Activated CD4-positive, alpha-beta T cell treated with anti-CD3 and anti-CD28 coated beads, Interleukin-2, amount 10 ng/mL, durations not matched to agents 24 days and 14 days (primary cell): ENCODE measurements around the gene HAGHL. TPM values are rescaled to one million over a fixed set of nuclear protein-coding genes. Genes with fewer than 3 reads are reported as not detected.

Source experiments
- DNase-seq: peaks from one replicate; pipeline ENCODE4 v3.0.0; 2022
- H3K27ac Mint-ChIP-seq: one replicate; pipeline ENCODE4 v1.8.0; 2022; ENCODE audit warnings: mild to moderate bottlenecking, mixed read lengths
- H3K27me3 Mint-ChIP-seq: one replicate; pipeline ENCODE4 v1.8.0; 2022; ENCODE audit warnings: mixed read lengths
- H3K36me3 Mint-ChIP-seq: one replicate; pipeline ENCODE4 v1.8.0; 2022; ENCODE audit warnings: low read depth, mild to moderate bottlenecking, mixed read lengths
- H3K4me1 Mint-ChIP-seq: one replicate; pipeline ENCODE4 v1.8.0; 2021; ENCODE audit warnings: mixed read lengths
- H3K4me3 Mint-ChIP-seq: one replicate; pipeline ENCODE4 v1.8.0; 2022; ENCODE audit warnings: mild to moderate bottlenecking, moderate library complexity, mixed read lengths
- H3K9me3 Mint-ChIP-seq: one replicate; pipeline ENCODE4 v1.8.0; 2021; ENCODE audit warnings: mixed read lengths
- intact Hi-C: fragments of 100-400 bp; cut with micrococcal nuclease; formaldehyde crosslinking; loops from one replicate; pipeline ENCODE4 v1.15.1; 2023
- total RNA-seq: library from RNA; stranded (reverse); gene quantifications from 2 replicates; pipeline ENCODE4 v1.2.3, GENCODE V29; 2022

Gene HAGHL
- total RNA-seq, 1 donor from 2014 or later = 13.1 TPM

DNA sequence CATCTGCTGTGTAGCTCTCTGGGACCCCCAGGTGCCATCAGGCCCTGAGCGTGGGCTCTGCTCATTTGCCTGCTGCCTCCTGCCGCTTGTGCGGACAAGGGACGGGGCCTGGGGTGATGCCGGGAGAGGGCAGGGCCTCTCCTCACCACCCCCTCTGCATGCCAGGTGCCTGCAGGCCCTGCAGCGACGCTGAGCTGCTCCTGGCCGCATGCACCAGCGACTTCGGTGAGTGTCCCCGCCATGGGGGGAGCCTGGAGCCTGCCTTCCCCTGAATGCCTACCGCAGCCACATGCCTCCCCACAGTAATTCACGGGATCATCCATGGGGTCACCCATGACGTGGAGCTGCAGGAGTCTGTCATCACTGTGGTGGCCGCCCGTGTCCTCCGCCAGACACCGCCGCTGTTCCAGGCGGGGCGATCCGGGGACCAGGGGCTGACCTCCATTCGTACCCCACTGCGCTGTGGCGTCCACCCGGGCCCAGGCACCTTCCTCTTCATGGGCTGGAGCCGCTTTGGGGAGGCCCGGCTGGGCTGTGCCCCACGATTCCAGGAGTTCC is 10.1 kb upstream of the HAGHL start:
- peaks cover 7% of the 10 kb centered on the region for H3K4me1 Mint-ChIP-seq
- intact Hi-C loops = no loop called here
- no peak overlapping the region for H3K4me3 Mint-ChIP-seq

DNA sequence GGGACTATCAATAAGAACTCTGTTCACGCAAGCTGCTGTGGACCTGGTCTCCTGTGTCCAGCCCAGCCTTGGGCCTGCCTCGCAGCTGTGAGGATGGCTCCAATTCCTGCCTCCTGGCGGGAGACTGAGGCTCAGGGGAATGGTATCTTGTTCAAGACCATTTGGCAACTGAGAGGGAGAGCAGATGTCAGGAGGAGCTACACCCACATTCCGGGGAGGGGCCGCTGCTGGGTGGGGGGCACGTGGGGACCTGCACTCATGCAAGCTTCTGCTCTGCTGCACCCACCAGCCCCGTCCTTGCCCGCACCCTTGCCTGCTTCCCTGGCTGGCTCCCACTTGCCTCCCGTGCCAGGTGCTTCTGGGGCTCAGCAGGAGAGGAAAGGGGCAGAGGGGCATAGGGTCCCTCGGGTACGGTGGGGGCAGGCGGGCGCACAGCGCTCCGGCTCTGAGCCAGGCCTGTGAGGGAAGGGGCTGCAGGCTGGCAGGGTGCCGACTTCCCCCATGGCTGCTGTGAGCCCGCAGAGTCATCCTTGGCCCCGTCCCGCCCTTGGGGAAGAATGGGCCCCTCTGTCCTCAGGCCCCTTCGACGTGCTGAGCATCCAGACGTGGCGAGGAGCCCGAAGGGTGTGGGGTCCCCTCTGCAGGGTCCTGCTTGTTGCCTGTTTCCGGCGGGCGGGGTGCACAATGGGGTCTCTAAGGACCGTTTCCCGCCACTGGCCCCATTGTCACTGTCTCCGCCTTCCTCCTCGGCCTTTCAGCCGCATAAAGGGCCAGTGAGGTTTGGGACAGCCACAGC is 9.3 kb upstream of the HAGHL start:
- H3K4me3 Mint-ChIP-seq = no peak overlapping the region
- peaks cover 22% of the 10 kb centered on the region for H3K27me3 Mint-ChIP-seq
- intact Hi-C loops = no loop called here
- H3K36me3 Mint-ChIP-seq = no peaks in the 10 kb centered on the region
- H3K9me3 Mint-ChIP-seq = no peaks in the 10 kb centered on the region
- DNase-seq = no peak
- no peak overlapping the region for H3K27ac Mint-ChIP-seq
- H3K4me1 Mint-ChIP-seq = peaks cover 6% of the 10 kb centered on the region

More for the DNA sequence above, 10.1 kb upstream of the HAGHL start:
- Mint-ChIP-seq H3K36me3 (no peaks in the 10 kb centered on the region), H3K27me3 (peaks cover 23% of the 10 kb centered on the region), H3K9me3 (no peaks in the 10 kb centered on the region), H3K27ac (no peak overlapping the region)
- no peak for DNase-seq

DNA sequence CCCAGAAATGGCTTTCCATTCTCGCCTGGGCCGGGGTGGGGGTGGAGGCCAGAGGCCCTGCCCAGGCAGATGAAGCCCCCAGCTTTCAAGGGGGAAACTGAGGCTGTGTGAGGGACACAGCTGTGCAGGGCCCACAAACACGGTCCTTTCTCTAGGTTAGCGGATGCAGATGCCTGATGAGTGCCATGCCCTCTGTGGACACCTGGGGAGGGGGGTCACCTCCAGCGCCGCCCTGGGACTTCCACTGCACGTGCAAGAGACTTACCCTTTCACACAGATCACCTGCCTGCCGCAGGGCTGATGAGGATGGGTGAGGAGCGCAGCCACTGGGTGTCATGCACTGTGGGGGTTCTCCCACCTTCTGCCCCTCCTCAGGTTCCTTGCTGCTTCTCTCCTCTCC is 8.5 kb upstream of the HAGHL start:
- Mint-ChIP-seq H3K4me3 (no peak overlapping the region), H3K27me3 (peaks cover 19% of the 10 kb centered on the region), H3K9me3 (no peaks in the 10 kb centered on the region), H3K4me1 (peaks cover 3% of the 10 kb centered on the region), H3K27ac (no peak overlapping the region), H3K36me3 (no peaks in the 10 kb centered on the region)
- no peak for DNase-seq
- intact Hi-C loops = no loop called here

DNA sequence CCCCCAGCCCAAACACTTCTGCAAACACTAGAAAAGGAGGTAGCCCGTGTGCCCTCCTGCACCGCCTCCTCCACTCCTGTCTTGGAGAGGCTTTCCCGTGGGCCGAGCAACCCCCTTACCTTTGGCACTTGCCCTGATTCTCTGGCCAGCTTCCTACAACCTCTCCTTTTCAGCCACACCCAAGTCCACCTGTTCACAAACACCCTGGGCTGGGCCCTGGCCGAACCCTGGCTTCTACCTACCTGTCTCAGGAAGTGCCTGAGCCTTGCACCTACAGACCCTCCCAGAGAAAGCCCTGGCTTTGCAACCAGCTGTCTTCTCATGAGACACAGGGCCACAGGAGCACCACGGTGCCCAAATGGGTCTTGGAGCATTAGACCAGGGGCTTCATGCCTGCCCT is 8.0 kb upstream of the HAGHL start:
- Mint-ChIP-seq H3K4me1 (peaks cover 3% of the 10 kb centered on the region), H3K9me3 (no peaks in the 10 kb centered on the region), H3K27ac (no peak overlapping the region), H3K36me3 (no peaks in the 10 kb centered on the region), H3K4me3 (peak overlapping the region; percentile 85), H3K27me3 (peaks cover 19% of the 10 kb centered on the region)
- DNase-seq = no peak
- intact Hi-C loops = no loop called here

DNA sequence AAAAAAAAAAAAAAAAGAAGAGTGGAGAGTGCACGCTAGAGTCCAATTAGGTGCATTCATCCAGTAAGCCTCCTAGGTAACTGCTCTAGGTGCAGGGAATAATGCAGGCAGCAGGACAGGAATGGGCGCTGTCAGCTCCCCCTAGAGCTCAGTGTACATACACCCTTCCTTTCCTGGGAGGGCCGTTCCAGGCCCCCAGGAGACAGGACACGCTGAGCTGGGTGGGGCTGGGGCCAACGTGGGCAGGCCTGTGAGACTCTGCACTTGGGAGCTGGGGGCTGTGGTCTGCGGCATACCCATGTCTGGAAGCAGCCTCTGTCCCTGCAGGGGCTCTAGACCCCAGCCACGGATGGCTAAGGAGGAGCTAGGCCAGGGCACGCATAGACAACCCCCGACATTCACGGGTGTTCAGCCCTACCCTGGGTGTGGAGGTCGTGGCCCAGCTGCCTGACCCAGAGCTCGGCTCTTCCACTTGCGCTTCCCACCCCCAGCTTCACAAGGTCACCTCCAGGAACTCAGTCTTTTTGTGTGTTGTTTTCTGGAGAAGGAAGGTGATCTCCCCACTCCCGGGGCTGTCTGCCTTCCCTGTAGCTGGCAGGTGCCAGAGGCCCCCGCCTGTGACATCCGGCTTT is 7.0 kb upstream of the HAGHL start:
- Mint-ChIP-seq H3K27me3 (peaks cover 17% of the 10 kb centered on the region), H3K36me3 (no peaks in the 10 kb centered on the region), H3K27ac (peak overlapping the region; percentile 80), H3K4me3 (peak overlapping the region; percentile 85), H3K9me3 (no peaks in the 10 kb centered on the region), H3K4me1 (peaks cover 3% of the 10 kb centered on the region)
- intact Hi-C loops = no loop called here
- DNase-seq = no peak

DNA sequence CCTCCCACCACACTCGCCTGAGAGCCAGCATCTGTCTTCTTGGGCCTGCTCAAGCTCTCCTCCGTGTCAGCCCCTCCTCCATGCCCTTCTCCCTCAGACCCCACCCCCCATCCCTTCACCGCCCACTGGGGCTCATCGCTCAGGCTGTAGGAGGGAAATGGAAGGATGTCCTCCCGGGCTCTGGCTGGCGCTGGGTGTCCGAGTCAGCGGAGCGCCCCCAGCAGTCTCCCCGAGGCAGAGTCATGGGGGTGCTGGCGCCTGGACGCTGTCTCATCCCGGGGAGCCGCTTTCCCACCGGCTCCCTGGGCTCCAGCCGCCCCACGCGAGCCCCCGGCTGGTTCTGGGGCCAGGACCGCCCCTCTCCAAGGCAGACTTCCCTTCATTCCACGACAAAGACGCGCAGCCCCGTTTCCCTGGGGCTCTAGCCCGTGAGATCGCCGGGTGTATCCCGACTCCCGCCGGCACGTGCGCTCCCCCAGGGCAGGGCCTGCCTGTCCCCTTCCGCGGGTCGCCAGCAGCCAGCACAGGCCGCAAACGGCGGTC is 6.4 kb upstream of the HAGHL start:
- Mint-ChIP-seq H3K9me3 (no peaks in the 10 kb centered on the region), H3K27ac (peak overlapping the region; percentile 80), H3K4me1 (peaks cover 3% of the 10 kb centered on the region), H3K4me3 (peak overlapping the region; percentile 85), H3K27me3 (peaks cover 17% of the 10 kb centered on the region), H3K36me3 (no peaks in the 10 kb centered on the region)
- intact Hi-C loops = no loop called here
- DNase-seq = peak; percentile 76

DNA sequence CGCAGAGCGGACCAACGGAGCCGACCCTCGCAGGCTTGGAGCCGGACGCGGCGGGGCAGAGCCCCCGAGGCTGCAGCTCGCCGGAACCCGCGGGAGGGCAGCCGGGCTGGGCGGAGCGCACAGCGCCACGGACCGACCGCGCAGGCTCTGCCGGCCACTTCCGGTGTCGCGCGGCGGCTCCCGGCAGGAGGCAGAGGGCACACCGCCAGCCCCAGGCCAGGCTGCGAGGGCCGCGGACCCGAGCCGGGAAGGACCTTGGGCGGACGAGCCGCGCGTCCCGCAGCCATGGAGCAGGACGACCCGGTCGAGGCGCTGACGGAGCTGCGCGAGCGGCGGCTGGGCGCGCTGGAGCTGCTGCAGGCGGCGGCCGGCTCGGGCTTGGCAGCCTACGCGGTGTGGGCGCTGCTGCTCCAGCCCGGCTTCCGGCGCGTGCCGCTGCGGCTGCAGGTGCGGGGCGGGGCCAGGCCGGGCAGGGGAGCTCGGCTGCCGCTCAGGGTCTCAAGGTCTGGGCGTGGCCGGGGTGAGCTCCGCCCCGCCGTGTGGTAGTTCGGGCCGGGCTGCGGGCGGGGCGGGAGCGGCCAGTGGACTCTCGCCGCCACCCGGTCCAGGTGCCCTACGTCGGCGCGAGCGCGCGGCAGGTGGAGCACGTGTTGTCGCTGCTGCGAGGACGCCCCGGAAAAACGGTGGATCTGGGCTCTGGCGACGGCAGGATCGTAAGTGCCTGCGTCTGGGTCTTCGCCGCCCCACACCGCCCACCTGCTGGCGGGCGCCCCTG is 5.7 kb upstream of the HAGHL start, which contains the start of gene ANTKMT:
ANTKMT (plus strand) TSS at position 157 of the 775 bp plus-strand sequence; CDS start at position 286, 129 bp downstream.
- peak; percentile 91 for DNase-seq
- peaks cover 17% of the 10 kb centered on the region for H3K27me3 Mint-ChIP-seq
- peak within 1 kb of the TSS; percentile 85 for H3K4me3 Mint-ChIP-seq
- H3K4me1 Mint-ChIP-seq = peaks cover 3% of the 10 kb centered on the region
- H3K9me3 Mint-ChIP-seq = no peaks in the 10 kb centered on the region
- intact Hi-C loops = no loop called here
- no peaks in the 10 kb centered on the region for H3K36me3 Mint-ChIP-seq
- peak within 1 kb of the TSS; percentile 80 for H3K27ac Mint-ChIP-seq

DNA sequence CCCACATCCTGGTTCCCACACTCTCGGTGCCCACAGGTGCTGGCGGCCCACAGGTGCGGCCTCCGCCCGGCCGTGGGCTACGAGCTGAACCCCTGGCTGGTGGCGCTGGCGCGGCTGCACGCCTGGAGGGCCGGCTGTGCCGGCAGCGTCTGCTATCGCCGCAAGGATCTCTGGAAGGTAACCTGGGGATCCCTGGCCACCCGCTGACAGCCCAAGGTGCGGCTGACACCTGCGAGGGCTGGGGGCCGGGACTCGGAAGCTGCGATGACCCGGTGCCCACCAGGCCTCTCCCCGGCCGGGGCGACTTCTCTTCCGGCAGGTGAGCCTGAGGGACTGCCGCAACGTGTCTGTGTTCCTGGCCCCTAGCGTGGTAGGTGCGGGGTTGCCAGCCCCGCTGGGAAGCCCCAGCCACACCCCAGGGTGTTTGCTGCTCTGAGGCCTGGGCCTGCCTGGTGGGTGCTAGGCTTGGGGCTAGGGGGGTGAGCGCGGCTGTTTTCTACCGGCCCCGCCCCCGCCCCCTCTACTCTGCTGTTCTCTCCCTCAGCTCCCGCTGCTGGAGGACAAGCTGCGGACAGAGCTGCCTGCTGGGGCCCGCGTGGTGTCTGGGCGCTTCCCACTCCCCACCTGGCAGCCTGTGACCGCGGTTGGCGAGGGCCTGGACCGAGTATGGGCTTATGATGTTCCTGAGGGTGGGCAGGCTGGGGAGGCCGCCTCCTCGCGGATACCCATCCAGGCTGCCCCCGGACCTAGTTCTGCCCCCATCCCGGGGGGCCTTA is 5.0 kb upstream of the HAGHL start:
- intact Hi-C loops = no loop called here
- Mint-ChIP-seq H3K36me3 (no peaks in the 10 kb centered on the region), H3K27me3 (peaks cover 14% of the 10 kb centered on the region), H3K27ac (no peak overlapping the region), H3K4me3 (peak overlapping the region; percentile 70), H3K9me3 (no peaks in the 10 kb centered on the region), H3K4me1 (peaks cover 3% of the 10 kb centered on the region)
- no peak for DNase-seq

DNA sequence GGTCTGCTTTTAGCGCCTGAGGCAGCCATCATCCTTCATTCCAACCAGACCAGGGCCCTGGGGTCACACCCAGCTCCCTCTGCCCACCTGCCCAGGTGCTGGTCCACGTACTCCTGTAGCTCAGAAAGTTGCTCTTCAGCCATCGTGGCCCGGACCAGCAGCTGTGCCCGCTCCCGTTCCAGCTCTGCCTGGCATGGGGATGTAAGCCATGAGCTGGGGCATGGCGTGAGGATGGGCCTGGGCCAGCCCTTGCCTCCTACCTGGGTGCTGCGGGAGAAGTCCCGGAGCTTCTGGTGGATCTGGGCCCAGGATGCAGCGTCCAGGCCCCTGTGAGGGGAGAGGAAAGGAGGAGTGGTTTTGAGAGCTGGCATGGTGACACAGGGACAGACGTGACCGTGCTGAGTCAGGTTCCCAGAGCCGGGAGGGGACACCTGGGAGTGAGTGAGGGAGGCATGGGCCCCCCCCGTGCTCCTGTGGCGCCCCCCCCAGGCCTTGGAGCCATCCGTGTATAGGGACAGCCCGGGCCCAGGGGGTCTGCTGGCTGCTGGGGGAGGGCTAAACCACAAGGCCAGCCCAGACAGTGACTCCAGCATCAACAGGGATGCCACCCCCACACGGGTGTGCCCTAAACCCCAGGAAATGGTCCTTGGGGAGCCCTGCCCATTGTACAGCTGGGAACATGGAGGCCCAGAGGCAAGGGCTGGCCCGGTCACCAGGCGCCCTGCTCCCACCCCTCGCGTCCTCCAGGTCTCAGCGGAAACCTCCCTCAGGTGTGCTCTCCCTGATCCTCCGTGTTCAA is 3.9 kb upstream of the HAGHL start:
- no peak for DNase-seq
- peaks cover 14% of the 10 kb centered on the region for H3K27me3 Mint-ChIP-seq
- H3K9me3 Mint-ChIP-seq = no peaks in the 10 kb centered on the region
- intact Hi-C loops = no loop called here
- H3K4me3 Mint-ChIP-seq = peak overlapping the region; percentile 30
- H3K4me1 Mint-ChIP-seq = peaks cover 3% of the 10 kb centered on the region
- no peak overlapping the region for H3K27ac Mint-ChIP-seq
- H3K36me3 Mint-ChIP-seq = no peaks in the 10 kb centered on the region

DNA sequence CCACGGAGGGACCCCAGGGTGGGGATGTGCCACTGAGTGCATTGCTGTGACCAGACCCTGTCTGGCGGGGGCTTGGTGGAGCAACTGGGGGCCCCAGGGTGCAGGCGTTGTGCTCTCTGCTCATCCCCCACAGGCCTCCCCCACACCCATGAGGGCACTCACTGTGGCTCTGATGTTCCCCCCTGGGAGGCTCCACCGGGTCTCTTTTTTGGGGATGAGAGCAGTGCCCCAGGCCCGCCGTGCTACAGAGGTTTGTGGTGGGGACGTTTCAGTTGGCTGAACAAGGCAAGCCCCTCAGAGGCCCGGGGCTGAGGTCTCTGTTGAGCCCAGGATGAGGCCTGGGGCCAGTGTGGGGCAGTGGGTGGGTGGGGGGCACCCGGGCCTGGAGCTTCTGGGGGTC is 3.2 kb upstream of the HAGHL start:
- Mint-ChIP-seq H3K4me1 (peaks cover 3% of the 10 kb centered on the region), H3K9me3 (no peaks in the 10 kb centered on the region), H3K4me3 (no peak overlapping the region), H3K27ac (no peak overlapping the region), H3K36me3 (no peaks in the 10 kb centered on the region), H3K27me3 (peaks cover 13% of the 10 kb centered on the region)
- intact Hi-C loops = no loop called here
- DNase-seq = no peak

DNA sequence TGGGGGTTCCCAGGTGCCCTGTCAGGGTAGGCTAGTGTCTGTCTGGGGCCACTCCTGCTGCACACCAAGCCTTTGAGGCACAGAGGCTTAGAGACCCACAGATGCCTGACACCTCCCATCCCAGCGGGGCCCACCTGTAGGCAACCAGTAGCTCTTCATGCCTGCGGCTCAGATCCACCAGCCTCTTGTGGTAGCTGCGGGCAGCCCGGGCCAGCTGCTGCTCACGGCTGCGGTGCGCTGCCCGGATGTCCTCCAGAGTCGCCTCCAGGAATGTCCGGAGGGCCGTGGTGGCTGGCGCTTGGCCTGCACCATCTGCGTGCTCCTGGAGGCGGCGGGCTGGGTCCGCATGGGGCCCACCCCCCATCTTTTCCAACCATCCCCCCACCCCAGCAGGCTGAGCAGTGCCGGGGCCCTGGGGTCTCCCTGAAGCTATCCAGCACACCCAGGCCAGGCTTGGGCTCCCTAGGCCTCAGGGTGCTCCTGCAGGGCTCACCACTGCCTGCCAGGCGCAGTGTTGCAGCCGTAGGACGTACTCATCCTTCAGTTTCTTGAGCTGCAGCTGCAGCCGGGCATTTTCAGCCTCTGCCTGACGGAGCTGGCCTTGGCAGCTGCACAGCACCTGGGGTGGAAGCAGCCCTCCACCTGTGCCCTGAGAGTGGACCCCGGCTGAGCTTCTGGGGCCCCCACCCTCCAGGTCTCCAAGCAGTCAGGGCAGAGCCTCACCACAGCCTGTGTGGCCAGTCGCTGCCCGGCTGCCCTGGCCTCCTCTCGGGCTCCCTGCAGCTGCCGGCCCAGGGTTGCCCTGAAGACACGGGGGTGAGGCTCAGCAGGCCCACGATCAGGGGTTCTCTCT is 2.5 kb upstream of the HAGHL start:
- no peaks in the 10 kb centered on the region for H3K9me3 Mint-ChIP-seq
- H3K27me3 Mint-ChIP-seq = peaks cover 6% of the 10 kb centered on the region
- no peak overlapping the region for H3K27ac Mint-ChIP-seq
- intact Hi-C loops = loop anchor here (5.0 kb wide), 1 partner anchor 42 kb away; the partner anchor contains the start of genes JMJD8 and STUB1
- no peaks in the 10 kb centered on the region for H3K36me3 Mint-ChIP-seq
- peaks cover 3% of the 10 kb centered on the region for H3K4me1 Mint-ChIP-seq
- no peak for DNase-seq
- H3K4me3 Mint-ChIP-seq = no peak overlapping the region

DNA sequence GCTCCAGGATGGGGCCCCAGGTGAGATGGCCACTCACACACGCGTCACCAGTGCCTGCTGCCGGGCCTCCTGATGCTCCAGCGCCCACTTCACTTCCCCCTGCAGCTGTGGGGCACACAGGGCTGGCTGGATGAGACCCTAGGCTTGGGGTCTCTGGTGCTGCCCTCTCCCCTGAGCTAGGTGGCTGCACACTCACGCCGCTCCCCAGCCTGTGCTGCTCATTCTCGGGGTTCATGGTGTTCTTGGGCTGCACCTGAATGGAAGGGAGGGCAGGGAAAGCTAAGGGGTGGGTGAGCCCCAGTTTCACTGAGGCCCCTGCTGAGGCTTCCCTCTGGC is 1.9 kb upstream of the HAGHL start:
- intact Hi-C loops = loop anchor here (5.0 kb wide), 1 partner anchor 43 kb away; the partner anchor contains the start of genes JMJD8 and STUB1
- no peak for DNase-seq
- peaks cover 6% of the 10 kb centered on the region for H3K27me3 Mint-ChIP-seq
- peaks cover 3% of the 10 kb centered on the region for H3K4me1 Mint-ChIP-seq
- no peak overlapping the region for H3K4me3 Mint-ChIP-seq
- H3K36me3 Mint-ChIP-seq = no peaks in the 10 kb centered on the region
- no peak overlapping the region for H3K27ac Mint-ChIP-seq
- H3K9me3 Mint-ChIP-seq = no peaks in the 10 kb centered on the region
